Activated T-helper 17 cell treated with anti-CD3 and anti-CD28 coated beads, Interleukin-2, amount 50 U/mL, for 72 hours (primary cell): Measurements from ENCODE around the gene LONP2. TPM values are rescaled to one million over a fixed set of nuclear protein-coding genes. Genes with fewer than 3 reads are reported as not detected.

Experiments
- ATAC-seq: fragments of 150-1000 bp; cut with Tn5 transposase; replicated peaks from 2 replicates; pipeline ENCODE4 v1.10.0; 2021; ENCODE audit warnings: mild to moderate bottlenecking, moderate library complexity
- H3K27ac Mint-ChIP-seq: one replicate; pipeline ENCODE4 v1.8.0; 2022; ENCODE audit warnings: mixed read lengths
- H3K27me3 Mint-ChIP-seq: one replicate; pipeline ENCODE4 v1.8.0; 2022; ENCODE audit warnings: mixed read lengths
- H3K36me3 Mint-ChIP-seq: one replicate; pipeline ENCODE4 v1.8.0; 2022; ENCODE audit warnings: low read depth, mild to moderate bottlenecking, mixed read lengths
- H3K4me1 Mint-ChIP-seq: one replicate; pipeline ENCODE4 v1.8.0; 2022; ENCODE audit warnings: mixed read lengths
- H3K4me3 Mint-ChIP-seq: one replicate; pipeline ENCODE4 v1.8.0; 2022; ENCODE audit warnings: mild to moderate bottlenecking, mixed read lengths
- H3K9me3 Mint-ChIP-seq: one replicate; pipeline ENCODE4 v1.8.0; 2022; ENCODE audit warnings: mixed read lengths
- total RNA-seq, 2 donors: library from RNA; stranded (reverse); gene quantifications; one replicate each; pipeline ENCODE4 v1.2.3, GENCODE V29; 2022

The LONP2 gene
- total RNA-seq, 2 donors from 2014 or later, result 49.7 to 60.6 TPM

GRCh38 chr16:48326915-48327314 is 82.8 kb downstream of the LONP2 start:
- ATAC-seq, result no peak
- H3K4me1 Mint-ChIP-seq, result peaks cover 8% of the 10 kb centered on the region
- H3K27ac Mint-ChIP-seq, result no peak overlapping the region
- H3K9me3 Mint-ChIP-seq, result no peaks in the 10 kb centered on the region
- H3K36me3 Mint-ChIP-seq, result peaks cover 43% of the 10 kb centered on the region
- no peak overlapping the region for H3K4me3 Mint-ChIP-seq
- H3K27me3 Mint-ChIP-seq, result no peaks in the 10 kb centered on the region

- Mint-ChIP-seq H3K9me3 (no peaks in the 10 kb centered on the region), H3K27me3 (no peaks in the 10 kb centered on the region), H3K4me3 (no peak overlapping the region), H3K27ac (no peak overlapping the region), H3K36me3 (peaks cover 40% of the 10 kb centered on the region), H3K4me1 (peaks cover 7% of the 10 kb centered on the region)
- no peak for ATAC-seq
Observed at GRCh38 chr16:48329138-48329537, 85.0 kb downstream of the LONP2 start.

GRCh38 chr16:48330189-48330840 is 86.2 kb downstream of the LONP2 start:
- Mint-ChIP-seq H3K27me3 (no peaks in the 10 kb centered on the region), H3K4me3 (no peak overlapping the region), H3K27ac (no peak overlapping the region), H3K9me3 (no peaks in the 10 kb centered on the region), H3K4me1 (peaks cover 4% of the 10 kb centered on the region), H3K36me3 (peaks cover 43% of the 10 kb centered on the region)
- ATAC-seq, result no peak

GRCh38 chr16:48330841-48331192 is 86.7 kb downstream of the LONP2 start:
- Mint-ChIP-seq H3K4me3 (no peak overlapping the region), H3K36me3 (peaks cover 46% of the 10 kb centered on the region), H3K9me3 (no peaks in the 10 kb centered on the region), H3K4me1 (peaks cover 4% of the 10 kb centered on the region), H3K27me3 (no peaks in the 10 kb centered on the region), H3K27ac (no peak overlapping the region)
- no peak for ATAC-seq

GRCh38 chr16:48332978-48333377 is 88.9 kb downstream of the LONP2 start:
- no peaks in the 10 kb centered on the region for H3K4me1 Mint-ChIP-seq
- peaks cover 58% of the 10 kb centered on the region for H3K36me3 Mint-ChIP-seq
- no peak for ATAC-seq
- H3K4me3 Mint-ChIP-seq, result no peak overlapping the region
- H3K27me3 Mint-ChIP-seq, result no peaks in the 10 kb centered on the region
- no peaks in the 10 kb centered on the region for H3K9me3 Mint-ChIP-seq
- no peak overlapping the region for H3K27ac Mint-ChIP-seq

- H3K4me3 Mint-ChIP-seq, result no peak overlapping the region
- no peaks in the 10 kb centered on the region for H3K9me3 Mint-ChIP-seq
- H3K36me3 Mint-ChIP-seq, result peaks cover 70% of the 10 kb centered on the region
- H3K4me1 Mint-ChIP-seq, result peaks cover 10% of the 10 kb centered on the region
- H3K27ac Mint-ChIP-seq, result no peak overlapping the region
- H3K27me3 Mint-ChIP-seq, result no peaks in the 10 kb centered on the region
- ATAC-seq, result no peak
Observed at GRCh38 chr16:48334325-48334724, 90.2 kb downstream of the LONP2 start.

- H3K9me3 Mint-ChIP-seq, result no peaks in the 10 kb centered on the region
- H3K4me3 Mint-ChIP-seq, result no peak overlapping the region
- no peak for ATAC-seq
- no peaks in the 10 kb centered on the region for H3K27me3 Mint-ChIP-seq
- no peak overlapping the region for H3K27ac Mint-ChIP-seq
- H3K36me3 Mint-ChIP-seq, result peaks cover 81% of the 10 kb centered on the region
- peaks cover 18% of the 10 kb centered on the region for H3K4me1 Mint-ChIP-seq
Observed at GRCh38 chr16:48335961-48336360, 91.9 kb downstream of the LONP2 start.

GRCh38 chr16:48340054-48340453 is 96.0 kb downstream of the LONP2 start:
- H3K4me1 Mint-ChIP-seq, result peaks cover 18% of the 10 kb centered on the region
- H3K4me3 Mint-ChIP-seq, result no peak overlapping the region
- H3K27me3 Mint-ChIP-seq, result no peaks in the 10 kb centered on the region
- H3K36me3 Mint-ChIP-seq, result peaks cover 81% of the 10 kb centered on the region
- peak; percentile 35 for ATAC-seq
- no peaks in the 10 kb centered on the region for H3K9me3 Mint-ChIP-seq
- peak overlapping the region; percentile 75 for H3K27ac Mint-ChIP-seq

- Mint-ChIP-seq H3K36me3 (peaks cover 71% of the 10 kb centered on the region), H3K27me3 (no peaks in the 10 kb centered on the region), H3K4me3 (no peak overlapping the region), H3K27ac (peak overlapping the region; percentile 28), H3K4me1 (peaks cover 18% of the 10 kb centered on the region), H3K9me3 (no peaks in the 10 kb centered on the region)
- no peak for ATAC-seq
Observed at GRCh38 chr16:48342591-48342990, 98.5 kb downstream of the LONP2 start.

- Mint-ChIP-seq H3K9me3 (no peaks in the 10 kb centered on the region), H3K4me1 (no peaks in the 10 kb centered on the region), H3K27ac (no peak overlapping the region), H3K4me3 (no peak overlapping the region), H3K36me3 (peaks cover 72% of the 10 kb centered on the region), H3K27me3 (no peaks in the 10 kb centered on the region)
- no peak for ATAC-seq
Observed at GRCh38 chr16:48347191-48347865, 103.2 kb downstream of the LONP2 start.

- no peaks in the 10 kb centered on the region for H3K9me3 Mint-ChIP-seq
- no peak overlapping the region for H3K4me3 Mint-ChIP-seq
- H3K27me3 Mint-ChIP-seq, result no peaks in the 10 kb centered on the region
- no peak overlapping the region for H3K27ac Mint-ChIP-seq
- no peaks in the 10 kb centered on the region for H3K4me1 Mint-ChIP-seq
- peaks cover 71% of the 10 kb centered on the region for H3K36me3 Mint-ChIP-seq
- no peak for ATAC-seq
Observed at GRCh38 chr16:48347980-48348379, 103.9 kb downstream of the LONP2 start.

GRCh38 chr16:48350736-48351135 is 106.6 kb downstream of the LONP2 start:
- Mint-ChIP-seq H3K27me3 (no peaks in the 10 kb centered on the region), H3K4me3 (no peak overlapping the region), H3K36me3 (peaks cover 83% of the 10 kb centered on the region), H3K27ac (no peak overlapping the region), H3K4me1 (peaks cover 10% of the 10 kb centered on the region), H3K9me3 (no peaks in the 10 kb centered on the region)
- ATAC-seq, result peak; percentile 78

- Mint-ChIP-seq H3K27me3 (no peaks in the 10 kb centered on the region), H3K4me3 (no peak overlapping the region), H3K27ac (no peak overlapping the region), H3K4me1 (peaks cover 10% of the 10 kb centered on the region), H3K9me3 (no peaks in the 10 kb centered on the region), H3K36me3 (peaks cover 86% of the 10 kb centered on the region)
- no peak for ATAC-seq
Observed at GRCh38 chr16:48352648-48353390, 108.7 kb downstream of the LONP2 start.

- Mint-ChIP-seq H3K36me3 (peaks cover 91% of the 10 kb centered on the region), H3K4me1 (peaks cover 10% of the 10 kb centered on the region), H3K4me3 (no peak overlapping the region), H3K27me3 (no peaks in the 10 kb centered on the region), H3K27ac (no peak overlapping the region), H3K9me3 (no peaks in the 10 kb centered on the region)
- ATAC-seq, result peak; percentile 71
Observed at GRCh38 chr16:48353565-48354163, 109.6 kb downstream of the LONP2 start.
